ENCODE data around the gene RANGRF. TPM values are rescaled to one million over a fixed set of nuclear protein-coding genes. Genes with fewer than 3 reads are reported as not detected.
"Not testable (repeated sequence)": the region's sequence is repeated elsewhere in the genome, so short reads cannot be mapped to it uniquely, and the experiment has no call there.

RANGRF gene
- total RNA-seq, 1 experiment from 2014 or later, result 15.6 TPM

- TF ChIP-seq CTCF (IDR thresholded peaks at IDR 0.05; ENCODE audit: unreplicated experiment), result no peak
- Mint-ChIP-seq H3K9me3 (ENCODE audit: low read depth, unreplicated experiment) (no peaks in the 10 kb centered on the region), H3K27me3 (ENCODE audit: unreplicated experiment) (no peaks in the 10 kb centered on the region), H3K4me3 (ENCODE audit: low read depth, unreplicated experiment) (peak within 1 kb of the TSS; percentile 78), H3K27ac (ENCODE audit: unreplicated experiment) (peak within 1 kb of the TSS; percentile 90), H3K4me1 (ENCODE audit: low read depth, unreplicated experiment) (peaks cover 19% of the 10 kb centered on the region), H3K36me3 (ENCODE audit: insufficient read depth, unreplicated experiment) (peaks cover 29% of the 10 kb centered on the region)
- peak; percentile 92 for DNase-seq
- CTCF ChIA-PET, result interaction anchor here (0.8 to 1.0 kb wide), 3 partner anchors 28 to 135 kb away, joined by 3 to 4 read pairs (median 3); partner anchors contain the start of gene SLC25A35
- no TSS peak for BruUV-seq (replicated peaks)
- intact Hi-C loops (cut with micrococcal nuclease; ENCODE audit: unreplicated experiment), result loop anchor here (5.0 kb wide), 1 partner anchor 38 kb away; the partner anchor contains the start of gene RANGRF
Measured at GRCh38 chr17:8248751-8249607, 39.5 kb upstream of the RANGRF start, which contains the start of gene PFAS. PFAS (plus strand) TSS chr17:8249289; CDS start chr17:8253938, 4,649 bp downstream.

- intact Hi-C loops (cut with micrococcal nuclease; ENCODE audit: unreplicated experiment), result loop anchor here (5.0 kb wide), 1 partner anchor 37 kb away; the partner anchor contains the start of gene RANGRF
- TF ChIP-seq CTCF (IDR thresholded peaks at IDR 0.05; ENCODE audit: unreplicated experiment), result no peak
- BruUV-seq (replicated peaks), result TSS peak; percentile 80
- CTCF ChIA-PET, result interaction anchor here (1.0 kb wide), 2 partner anchors 29 to 45 kb away, joined by 3 to 4 read pairs; partner anchors contain the start of gene SLC25A35
- H3K36me3 Mint-ChIP-seq (ENCODE audit: insufficient read depth, unreplicated experiment), result peaks cover 35% of the 10 kb centered on the region
- H3K9me3 Mint-ChIP-seq (ENCODE audit: low read depth, unreplicated experiment), result no peaks in the 10 kb centered on the region
- peaks cover 19% of the 10 kb centered on the region for H3K4me1 Mint-ChIP-seq (ENCODE audit: low read depth, unreplicated experiment)
- DNase-seq, result no peak
- no peaks in the 10 kb centered on the region for H3K27me3 Mint-ChIP-seq (ENCODE audit: unreplicated experiment)
- H3K4me3 Mint-ChIP-seq (ENCODE audit: low read depth, unreplicated experiment), result peak overlapping the region; percentile 78
- peak overlapping the region; percentile 90 for H3K27ac Mint-ChIP-seq (ENCODE audit: unreplicated experiment)
Measured at GRCh38 chr17:8249621-8250500, 38.6 kb upstream of the RANGRF start.

GRCh38 chr17:8251411-8251810 lies 37.1 kb upstream of the RANGRF start:
- H3K27ac Mint-ChIP-seq (ENCODE audit: unreplicated experiment); H3K9me3 Mint-ChIP-seq (ENCODE audit: low read depth, unreplicated experiment); CTCF ChIA-PET; H3K27me3 Mint-ChIP-seq (ENCODE audit: unreplicated experiment); BruUV-seq (replicated peaks); DNase-seq; H3K4me3 Mint-ChIP-seq (ENCODE audit: low read depth, unreplicated experiment); intact Hi-C loops (cut with micrococcal nuclease; ENCODE audit: unreplicated experiment): not testable (repeated sequence)
- Mint-ChIP-seq H3K4me1 (ENCODE audit: low read depth, unreplicated experiment) (peaks cover 19% of the 10 kb centered on the region), H3K36me3 (ENCODE audit: insufficient read depth, unreplicated experiment) (peaks cover 35% of the 10 kb centered on the region)

- TF ChIP-seq CTCF (IDR thresholded peaks at IDR 0.05; ENCODE audit: unreplicated experiment), result no peak
- Mint-ChIP-seq H3K9me3 (ENCODE audit: low read depth, unreplicated experiment) (no peaks in the 10 kb centered on the region), H3K27me3 (ENCODE audit: unreplicated experiment) (no peaks in the 10 kb centered on the region), H3K4me1 (ENCODE audit: low read depth, unreplicated experiment) (peaks cover 19% of the 10 kb centered on the region), H3K4me3 (ENCODE audit: low read depth, unreplicated experiment) (no peak overlapping the region), H3K27ac (ENCODE audit: unreplicated experiment) (no peak overlapping the region), H3K36me3 (ENCODE audit: insufficient read depth, unreplicated experiment) (peaks cover 22% of the 10 kb centered on the region)
- intact Hi-C loops (cut with micrococcal nuclease; ENCODE audit: unreplicated experiment), result no loop called here
- no peak for DNase-seq
- CTCF ChIA-PET, result no interaction called here
- no TSS peak for BruUV-seq (replicated peaks)
Measured at GRCh38 chr17:8253801-8254200, 34.7 kb upstream of the RANGRF start.
